GM23248 (cell line): ENCODE results near the gene RSPH3.

Experiments
- EZH2 ChIP-seq: fragments of 200-600 bp; sonication (generic); IDR thresholded peaks from 2 replicates; pipeline ENCODE4 v1.6.1; 2018; ENCODE audit warnings: antibody characterized with exemption, mild to moderate bottlenecking; ENCODE audit not compliant: insufficient read depth, poor library complexity, severe bottlenecking
- EZH2phosphoT487 ChIP-seq: fragments of 200-600 bp; sonication (generic); IDR thresholded peaks from 2 replicates; pipeline ENCODE4 v1.6.1; 2018; ENCODE audit warnings: antibody characterized with exemption, moderate library complexity, mild to moderate bottlenecking, low read depth; ENCODE audit not compliant: insufficient read depth

DNA sequence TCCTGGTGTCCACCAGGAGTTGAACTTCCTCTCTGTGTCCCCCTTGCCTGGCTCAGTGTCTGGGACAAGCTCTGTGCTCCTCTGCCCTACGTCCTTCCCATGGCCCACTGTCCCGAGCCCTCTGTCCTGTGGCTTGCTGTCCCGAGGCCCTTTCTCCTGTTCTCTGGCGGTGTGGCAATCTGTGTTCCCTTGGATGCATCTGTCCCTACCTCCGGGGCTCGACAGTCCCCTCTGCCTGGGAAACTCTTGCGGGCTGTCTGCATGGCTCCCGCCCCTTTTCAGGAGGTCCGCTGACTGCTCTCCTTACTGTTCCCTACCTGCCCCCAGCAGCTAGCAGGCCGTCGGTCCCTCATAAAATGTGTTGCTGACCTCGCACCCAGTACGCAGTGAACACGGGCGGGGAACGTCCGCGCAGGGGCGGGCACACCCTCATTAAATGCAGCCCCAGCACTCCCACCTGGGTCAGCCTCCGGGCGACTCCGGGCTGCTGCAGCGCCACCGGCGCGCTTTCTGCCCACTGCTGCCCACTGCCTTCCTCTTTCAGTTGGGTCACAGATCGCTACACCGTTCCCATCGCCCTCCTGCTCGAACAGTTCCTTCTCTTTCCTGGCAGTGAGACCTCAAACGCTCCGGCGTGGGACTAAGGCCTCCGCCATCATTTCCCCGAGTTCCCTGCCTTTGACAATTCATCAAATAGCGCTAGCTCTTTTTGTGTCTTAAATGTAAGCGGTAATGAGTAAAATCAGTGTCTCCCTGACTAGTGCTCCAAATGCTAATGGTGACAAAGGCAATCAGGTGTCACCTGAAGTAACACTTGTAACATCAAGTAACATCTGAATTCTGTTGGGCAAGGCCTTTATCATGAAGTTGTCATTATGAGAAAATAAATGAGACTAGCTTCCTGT is 60.5 kb downstream of the RSPH3 start:
- TF ChIP-seq EZH2 (no peak), EZH2phosphoT487 (no peak)
